GM12878 (cell line): Measurements from ENCODE around the gene CHIA.

Experiments
- EP300 ChIP-seq, 2 experiments: fragments of 150-350 bp in 1 of 2; IDR thresholded peaks; 2 replicates each; pipeline ENCODE4 v1.6.1; 2011 to 2012; ENCODE audit warnings: low read depth in 2 of 2, low read length in 2 of 2, borderline replicate concordance in 1 of 2, improper control_type of control experiment in 1 of 2, inconsistent platforms in 1 of 2; ENCODE audit not compliant: control insufficient read depth in 1 of 2
- FOXM1 ChIP-seq: IDR thresholded peaks from 2 replicates; pipeline ENCODE4 v1.6.1; 2012; ENCODE audit warnings: low read depth, mild to moderate bottlenecking, inconsistent platforms, low read length, moderate library complexity
- HDAC6 ChIP-seq: fragments of 200-600 bp; sonication (generic); IDR thresholded peaks from one replicate; pipeline ENCODE4 v1.8.0; 2017; ENCODE audit warnings: antibody characterized with exemption; ENCODE audit not compliant: unreplicated experiment
- JUNB ChIP-seq: IDR thresholded peaks from 2 replicates; pipeline ENCODE4 v1.6.1; 2016; ENCODE audit warnings: antibody characterized with exemption, mild to moderate bottlenecking
- NRF1 ChIP-seq: conservative IDR thresholded peaks from 2 replicates; pipeline ENCODE4 v1.6.1; 2011; ENCODE audit warnings: mild to moderate bottlenecking, low read depth, low read length, improper control_type of control experiment
- POLR2A ChIP-seq: IDR thresholded peaks from 2 replicates; pipeline ENCODE4 v1.6.1; 2011; ENCODE audit warnings: low read depth, mild to moderate bottlenecking, low read length

- TF ChIP-seq JUNB = no peak
- no peak for TF ChIP-seq EP300 (IDR thresholded peaks at IDR 0.05; ENCODE audit: borderline replicate concordance in 1 of 2, control insufficient read depth in 1 of 2, low read depth in 2 of 2, low read length in 2 of 2)
- TF ChIP-seq POLR2A = no peak
- TF ChIP-seq FOXM1 = no peak
- TF ChIP-seq HDAC6 = no peak
- no peak for TF ChIP-seq NRF1
Observed at GRCh38 chr1:111285879-111286278, 4.8 kb upstream of the CHIA start.
